Stimulated activated CD8-positive, alpha-beta memory T cell treated with anti-CD3 and anti-CD28 coated beads, Interleukin-12 subunit alpha, Interleukin-12 subunit beta, amount 100 ng/mL, for 24 hours (primary cell): ENCODE measurements around the gene CARHSP1.
"Not testable (repeated sequence)": the region's sequence is repeated elsewhere in the genome, so short reads cannot be mapped to it uniquely, and the experiment has no call there.

Experiments used
- DNase-seq: peaks from one replicate; pipeline ENCODE4 v3.0.0-alpha.2; 2020; ENCODE audit errors: extremely low read depth

Gene CARHSP1

DNA sequence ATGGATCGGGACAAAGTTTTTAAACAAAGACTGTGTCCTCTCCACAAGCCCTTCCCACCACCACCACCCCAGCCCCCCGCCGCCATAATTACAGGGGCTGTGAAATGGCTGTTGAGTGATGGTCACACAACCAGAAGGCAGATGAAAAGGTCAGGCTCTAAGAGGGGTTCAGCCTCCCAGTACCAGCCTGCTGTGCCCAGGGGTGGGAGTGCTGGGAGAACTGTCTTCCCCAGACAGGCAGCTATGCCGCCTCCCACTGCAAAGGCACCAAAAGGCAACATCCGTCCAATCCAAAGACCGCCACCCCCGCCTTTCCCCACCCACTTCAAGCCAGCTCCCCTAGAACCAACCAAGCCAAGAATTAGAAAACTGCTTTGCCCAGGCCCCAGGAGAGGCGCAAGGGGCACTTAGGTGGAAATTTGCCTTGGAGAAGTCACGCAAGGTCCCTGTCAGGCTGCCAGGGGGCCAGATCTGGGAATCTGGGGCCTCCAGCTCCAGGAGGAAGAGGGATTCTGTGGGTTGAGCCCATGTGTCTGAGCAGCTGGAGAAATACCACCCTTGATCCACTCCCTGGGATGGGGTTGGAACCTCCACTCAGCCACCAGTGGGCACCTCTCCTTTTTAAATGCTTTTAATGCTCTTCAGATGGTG lies 14.4 kb downstream of the CARHSP1 start:
- no peak for DNase-seq

DNA sequence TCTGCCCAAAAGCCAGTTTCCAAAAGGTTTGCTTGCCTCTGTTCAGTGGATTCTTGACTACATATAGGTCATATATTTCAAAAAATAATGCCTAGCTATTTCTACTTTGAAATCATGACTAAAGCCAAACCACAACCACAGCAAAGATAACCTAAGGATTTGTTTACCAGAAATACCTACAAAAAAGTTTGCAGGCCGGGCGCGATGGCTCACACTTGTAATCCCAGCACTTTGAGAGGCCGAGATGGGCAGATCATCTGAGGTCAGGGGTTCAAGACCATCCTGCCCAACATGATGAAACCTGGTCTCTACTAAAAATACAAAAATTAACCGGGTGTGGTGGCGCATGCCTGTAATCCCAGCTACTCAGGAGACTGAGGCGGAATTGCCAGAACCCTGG lies 15.2 kb downstream of the CARHSP1 start:
- DNase-seq: no peak

DNA sequence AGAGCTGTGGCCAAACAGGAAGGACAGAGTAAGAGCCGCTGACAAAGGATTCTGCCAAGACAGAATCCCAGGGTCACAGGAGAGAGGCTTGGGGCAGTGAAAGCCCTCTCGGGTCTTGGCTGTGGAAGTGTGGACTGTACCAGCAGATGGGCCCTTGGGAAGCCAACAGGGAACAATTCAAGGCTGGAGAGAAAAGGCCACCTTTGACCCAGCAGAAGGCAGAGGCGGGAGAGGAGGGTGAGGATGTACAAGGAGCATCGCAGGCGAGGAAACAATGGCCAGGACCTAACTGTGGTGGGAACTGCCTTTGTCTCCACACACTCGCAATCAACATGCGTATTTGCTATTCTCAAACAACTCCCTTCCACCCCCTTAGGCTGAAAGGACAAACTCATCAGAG lies 15.7 kb downstream of the CARHSP1 start:
- DNase-seq: no peak

DNA sequence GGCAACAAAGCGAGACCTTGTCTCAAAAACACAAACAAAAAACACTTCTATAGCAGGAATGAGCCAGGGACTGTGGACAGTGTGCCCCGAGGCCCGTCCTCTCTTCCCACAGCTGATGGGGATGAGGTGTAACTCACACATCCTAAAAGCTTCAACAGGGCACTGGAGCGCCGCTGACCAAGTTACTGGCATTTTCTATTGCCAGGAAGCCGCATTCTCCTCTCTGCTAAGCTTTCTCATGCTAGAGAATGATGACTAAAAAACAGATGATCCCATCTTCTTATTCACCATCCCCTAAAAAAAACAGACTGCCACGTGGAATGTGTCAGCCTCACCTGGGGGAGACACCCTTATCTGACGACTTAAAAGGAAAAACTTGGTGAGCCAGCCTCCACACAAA lies 16.3 kb downstream of the CARHSP1 start:
- DNase-seq: no peak

DNA sequence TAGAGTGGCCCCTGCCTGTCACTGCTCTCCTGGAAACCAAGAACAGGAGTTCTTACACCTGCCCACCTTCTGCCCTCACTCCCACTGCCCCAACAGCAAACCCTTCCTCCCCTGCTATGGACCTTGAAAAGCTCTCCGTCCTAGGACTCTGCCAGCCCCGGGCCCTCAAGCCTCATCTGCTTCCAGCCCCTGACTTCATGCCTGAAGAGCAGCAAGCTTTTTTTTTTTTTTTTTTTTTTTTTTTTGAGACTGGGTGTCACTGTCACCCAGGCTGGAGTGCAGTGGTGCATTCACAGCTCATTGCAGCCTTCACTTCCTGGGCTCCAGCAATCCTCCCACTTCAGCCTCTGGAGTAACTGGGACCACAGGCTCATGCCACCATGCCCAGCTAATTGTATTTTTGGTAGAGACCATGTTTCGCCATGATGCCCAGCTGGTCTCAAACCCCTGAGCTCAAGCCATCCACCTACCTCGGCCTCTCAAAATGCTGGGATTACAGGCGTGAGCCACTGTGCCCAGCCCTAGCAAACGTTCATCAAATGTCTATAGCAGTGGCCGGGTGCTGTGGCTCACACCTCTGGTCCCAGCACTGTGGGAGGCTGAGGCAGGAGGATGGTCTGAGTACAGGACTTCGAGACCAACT lies 16.9 kb downstream of the CARHSP1 start:
- no peak for DNase-seq

DNA sequence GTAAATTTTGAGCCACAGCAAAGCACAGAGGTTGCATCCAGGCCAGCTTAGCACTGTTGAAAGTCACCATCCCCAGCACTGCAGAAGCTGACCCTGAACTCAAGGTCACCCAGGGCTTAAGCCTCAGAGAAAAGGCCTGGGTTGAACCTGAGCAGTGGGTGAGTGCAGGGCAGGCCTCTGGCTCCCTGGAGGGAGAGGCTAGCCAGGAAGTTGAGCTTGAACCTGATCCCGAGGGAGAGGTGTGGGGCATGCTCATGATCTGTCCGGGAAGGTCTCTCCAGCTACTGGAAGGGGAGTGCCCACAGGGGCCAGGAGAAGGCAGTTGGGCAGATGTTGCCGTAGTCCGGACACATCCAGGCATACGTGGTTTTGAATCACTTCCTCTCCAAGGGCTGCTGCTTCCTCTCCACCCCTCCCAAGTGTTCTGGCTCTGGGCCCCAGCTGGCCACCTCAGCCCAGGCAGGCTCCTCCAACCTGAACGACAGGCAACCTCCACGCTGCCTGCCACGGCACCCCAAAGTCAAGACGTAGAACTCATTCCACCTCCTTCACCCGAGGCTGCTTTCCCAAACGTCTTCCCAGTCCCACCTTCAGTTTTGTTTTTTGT lies 18.4 kb downstream of the CARHSP1 start:
- no peak for DNase-seq

DNA sequence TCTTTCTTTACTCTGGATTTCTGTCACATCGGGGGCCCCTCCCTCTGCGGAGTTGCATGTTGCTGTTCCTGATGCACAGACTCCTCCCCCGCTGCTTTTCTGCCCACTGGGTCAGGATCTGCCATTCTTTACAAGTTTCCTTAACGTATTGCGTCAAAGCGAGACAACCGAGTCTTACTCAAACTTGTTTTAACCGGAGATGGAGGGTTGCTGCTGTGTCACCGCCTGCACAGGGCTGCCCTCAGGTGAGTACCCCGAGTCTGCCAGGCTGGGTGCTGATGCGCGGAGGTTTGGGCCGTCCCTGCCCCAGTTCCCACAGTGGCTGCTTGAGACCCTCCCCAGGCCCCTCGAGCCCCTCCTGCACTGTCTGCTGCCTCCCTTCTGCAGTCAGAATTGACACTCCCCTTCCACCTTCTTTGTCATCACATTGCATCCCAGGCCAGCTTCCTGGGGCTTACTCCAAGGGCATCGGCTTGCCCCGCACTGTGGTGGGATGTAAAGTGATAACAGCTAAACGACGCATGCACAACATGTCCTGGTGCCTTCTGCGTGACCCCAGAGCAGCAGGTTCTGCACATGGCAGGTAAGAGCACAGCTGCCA lies 19.3 kb downstream of the CARHSP1 start:
- no peak for DNase-seq

DNA sequence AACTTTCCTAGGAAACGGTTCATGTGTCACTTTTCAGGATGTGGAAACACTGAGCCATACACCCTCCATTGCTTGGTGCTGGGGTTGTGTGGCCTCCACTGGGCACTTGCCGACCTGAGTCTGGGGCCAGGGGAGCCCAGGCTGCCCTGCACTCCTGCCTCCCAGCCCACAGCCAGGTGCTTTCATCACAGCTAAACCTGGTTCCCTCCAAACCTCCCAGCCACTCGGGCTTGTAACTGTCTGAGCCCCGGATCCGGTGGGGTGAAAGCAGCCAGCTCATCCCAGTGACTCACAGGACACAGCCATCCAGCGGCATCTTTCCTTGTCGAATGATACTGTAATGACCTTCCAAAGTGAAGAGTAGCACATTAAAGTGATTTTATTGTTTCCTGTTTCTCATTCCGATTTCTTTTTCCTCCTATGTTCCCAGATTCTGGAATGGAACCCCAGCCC lies 19.8 kb downstream of the CARHSP1 start:
- DNase-seq: no peak

DNA sequence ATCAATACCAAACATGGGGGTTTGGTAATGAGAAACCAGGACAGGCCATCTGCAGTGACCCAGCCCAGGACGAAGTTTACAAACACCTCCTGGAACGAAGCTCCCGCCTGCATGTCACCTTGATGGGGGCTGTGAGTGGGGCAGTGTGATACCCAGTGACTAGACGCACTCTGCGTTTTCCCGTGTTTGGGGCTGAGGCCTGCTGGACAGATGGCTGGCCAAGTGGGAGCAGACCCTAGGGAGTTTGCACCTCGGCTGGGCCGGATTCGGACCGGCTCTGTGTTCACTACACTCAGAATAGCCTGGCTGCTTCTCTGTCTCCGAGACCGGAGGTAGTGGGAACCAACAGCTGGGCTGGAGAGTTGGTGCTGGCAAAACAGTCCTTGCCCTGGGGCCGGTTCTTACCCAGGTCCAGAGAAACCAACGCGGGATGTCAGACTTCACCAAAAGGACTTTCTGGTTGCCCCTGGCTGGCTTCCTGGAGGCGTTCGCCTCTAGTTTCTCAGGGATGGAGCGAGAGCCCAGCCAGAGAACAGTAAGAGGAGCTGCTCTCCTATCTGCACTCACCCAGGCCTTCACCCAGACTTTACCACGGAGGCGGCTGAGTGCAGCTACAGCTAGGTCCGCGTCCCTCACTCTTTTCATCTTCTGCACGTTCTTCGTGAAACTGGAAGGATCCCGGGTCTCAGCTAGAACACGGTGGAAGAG lies 20.4 kb downstream of the CARHSP1 start:
- DNase-seq: no peak

DNA sequence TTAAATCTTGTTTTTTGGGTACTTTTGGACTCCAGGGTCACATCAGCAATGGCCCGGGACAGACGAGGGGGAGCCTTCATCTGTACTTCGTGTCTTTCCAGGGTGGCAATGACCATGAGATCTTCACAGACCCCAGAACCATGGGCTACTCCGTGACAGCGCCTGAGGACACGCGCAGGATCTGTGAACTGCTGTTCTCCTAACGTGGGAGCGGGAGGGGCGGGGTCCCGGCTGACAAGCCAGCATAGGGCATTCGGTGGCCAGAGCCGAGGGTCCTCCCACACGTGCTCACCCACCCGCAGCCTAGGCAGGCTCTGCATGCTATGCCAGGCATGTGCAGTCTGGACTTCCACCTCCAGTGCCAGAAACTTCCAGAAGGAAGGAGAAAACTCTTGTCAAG lies 21.2 kb downstream of the CARHSP1 start:
- DNase-seq: no peak

DNA sequence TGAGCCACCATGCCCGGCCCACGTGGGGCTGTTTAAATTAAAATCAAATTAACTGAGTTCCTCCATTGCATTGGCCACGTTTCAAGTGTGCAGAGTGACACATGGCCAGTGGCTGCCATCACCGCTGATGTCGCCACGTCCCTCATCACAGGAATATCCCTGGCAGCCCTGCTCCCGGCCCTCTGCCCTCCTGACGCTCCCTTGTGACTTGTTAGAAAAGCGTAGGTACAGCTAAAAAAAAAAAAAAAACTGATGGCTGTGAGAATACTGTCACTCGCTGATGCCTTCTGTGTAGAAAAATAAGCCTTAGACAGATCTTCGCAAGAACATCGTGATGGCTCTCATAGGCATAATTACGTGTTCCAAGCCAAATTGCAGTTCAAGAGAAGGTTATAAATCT lies 21.7 kb downstream of the CARHSP1 start:
- no peak for DNase-seq

DNA sequence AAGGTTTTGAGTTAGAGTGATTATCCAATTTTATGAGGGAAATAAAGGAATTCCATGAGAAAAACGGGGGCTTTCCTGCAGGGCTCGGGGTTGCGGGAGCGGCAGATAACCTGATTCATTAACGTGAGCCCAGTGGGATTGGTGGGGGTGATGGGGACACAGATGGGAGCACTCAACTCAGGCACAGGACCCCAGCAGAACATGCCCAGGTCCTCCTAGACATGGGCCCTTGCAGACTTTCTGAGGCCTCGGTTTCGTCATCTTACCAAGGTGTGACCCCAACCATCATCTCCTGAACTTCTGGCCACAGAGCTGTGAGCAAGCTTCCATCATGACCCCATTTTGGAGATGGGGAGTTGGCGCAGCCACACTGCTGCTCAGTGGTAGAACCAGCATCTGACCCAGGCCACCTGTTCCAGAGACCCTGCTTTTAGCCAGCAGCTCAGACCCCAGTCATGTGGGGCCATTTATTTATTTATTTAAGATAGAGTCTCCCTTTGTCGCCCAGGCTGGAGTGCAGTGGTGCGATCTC lies 22.3 kb downstream of the CARHSP1 start:
- DNase-seq: no peak

DNA sequence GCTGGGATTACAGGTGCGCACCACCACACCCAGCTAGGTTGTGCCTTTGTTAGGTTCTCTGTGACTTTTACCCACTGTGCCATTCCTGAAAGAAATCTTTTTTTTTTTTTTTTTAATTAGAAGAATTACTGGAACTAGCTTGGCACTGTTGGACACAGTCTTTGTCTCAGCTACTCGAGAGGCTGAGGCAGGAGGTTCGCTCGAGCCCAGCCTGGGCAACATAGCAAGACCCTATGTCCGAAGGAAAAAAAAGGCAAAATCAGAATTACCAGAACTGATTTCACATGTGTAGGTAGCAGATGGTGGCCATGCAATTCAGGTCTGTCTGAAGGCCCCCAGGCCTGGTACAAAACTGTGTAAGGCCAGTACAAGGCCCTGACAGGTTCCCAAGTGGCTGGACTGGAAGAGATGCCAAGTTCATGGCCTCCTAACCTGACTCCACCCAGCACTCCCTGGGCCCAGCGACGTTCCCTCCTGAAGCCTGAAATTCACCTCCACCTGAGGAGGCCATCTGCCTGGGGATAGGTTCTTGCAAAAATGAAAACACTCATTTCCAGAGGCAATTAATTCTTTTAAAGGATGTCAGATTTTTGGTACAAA lies 23.0 kb downstream of the CARHSP1 start:
- no peak for DNase-seq

DNA sequence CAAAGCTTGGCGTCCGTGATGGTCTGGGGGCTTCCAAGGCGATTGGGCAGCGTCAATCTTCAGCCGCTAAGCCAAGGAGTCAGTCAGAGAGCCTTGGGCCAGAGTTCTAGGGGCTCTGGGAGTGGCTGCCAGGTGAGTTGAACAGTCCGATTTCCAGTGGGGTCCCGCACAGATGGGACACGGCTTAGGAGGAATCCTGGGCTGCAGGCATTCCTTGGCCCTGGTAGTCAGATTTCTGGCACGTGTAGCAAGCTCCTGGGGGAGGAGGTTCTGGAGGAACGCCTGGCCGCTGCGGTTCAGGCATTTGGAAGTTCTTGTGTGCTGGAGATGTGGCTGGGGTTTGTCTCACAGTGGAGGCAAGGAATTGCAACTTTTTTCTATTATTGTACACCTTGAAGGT lies 25.5 kb downstream of the CARHSP1 start:
- not testable (repeated sequence) for DNase-seq

DNA sequence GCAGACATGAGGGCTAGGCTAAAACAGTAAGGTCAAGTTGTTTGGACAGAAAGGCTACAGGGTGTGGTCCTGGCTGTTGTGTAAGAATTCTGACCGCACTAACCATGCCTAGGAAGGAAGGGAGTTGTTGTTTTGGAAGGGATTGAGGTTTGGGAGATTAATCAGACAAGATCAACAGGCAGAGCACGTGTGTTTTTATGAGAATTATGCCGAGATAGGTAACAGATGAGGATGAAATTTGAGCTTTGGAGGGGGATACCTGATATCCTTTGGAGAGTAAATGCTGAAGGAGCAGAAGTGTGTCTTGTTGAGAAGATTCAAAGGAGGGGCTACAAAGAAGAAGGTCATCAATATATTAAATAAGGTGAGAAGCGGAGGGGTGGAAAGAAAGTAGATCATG lies 26.8 kb downstream of the CARHSP1 start:
- DNase-seq: not testable (repeated sequence)

DNA sequence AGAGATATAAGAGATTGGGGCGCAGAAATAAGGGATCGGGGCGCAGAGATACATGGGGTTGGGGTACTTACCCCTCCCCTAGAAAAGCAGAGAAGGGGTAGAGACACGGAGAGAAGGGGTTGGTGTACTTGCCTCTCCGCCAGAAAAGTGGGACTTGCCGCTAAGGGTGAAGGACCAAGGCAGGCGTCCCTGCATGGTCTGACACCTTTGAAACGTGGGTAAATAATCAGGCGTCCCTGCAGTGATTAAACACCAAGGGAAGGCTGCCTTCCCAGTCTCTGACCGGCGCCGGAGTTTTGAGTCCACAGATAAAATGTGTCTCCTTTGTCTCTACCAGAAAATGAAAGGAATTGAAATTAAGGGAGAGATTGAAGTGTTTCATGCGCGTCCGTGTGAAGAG lies 31.2 kb downstream of the CARHSP1 start:
- DNase-seq: not testable (repeated sequence)

DNA sequence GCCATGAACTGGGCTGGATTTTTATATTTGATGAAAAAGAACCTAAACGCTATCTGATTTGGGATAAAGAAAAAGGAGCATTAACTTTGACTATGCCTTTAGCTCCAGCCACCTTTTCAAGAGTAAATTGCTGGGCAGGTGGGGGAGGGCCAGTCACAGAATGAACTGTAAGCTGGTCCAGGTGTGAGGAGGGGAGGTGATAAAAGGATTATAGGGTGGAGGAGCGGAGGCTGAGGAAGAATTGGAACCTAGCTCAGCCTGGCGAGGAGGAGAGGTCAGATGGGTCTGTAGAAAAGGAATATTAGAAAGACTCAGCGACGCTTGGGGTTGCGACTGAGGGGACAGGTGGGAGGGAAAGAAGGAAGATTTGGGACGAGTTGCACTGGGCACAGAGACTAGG lies 32.0 kb downstream of the CARHSP1 start:
- not testable (repeated sequence) for DNase-seq

DNA sequence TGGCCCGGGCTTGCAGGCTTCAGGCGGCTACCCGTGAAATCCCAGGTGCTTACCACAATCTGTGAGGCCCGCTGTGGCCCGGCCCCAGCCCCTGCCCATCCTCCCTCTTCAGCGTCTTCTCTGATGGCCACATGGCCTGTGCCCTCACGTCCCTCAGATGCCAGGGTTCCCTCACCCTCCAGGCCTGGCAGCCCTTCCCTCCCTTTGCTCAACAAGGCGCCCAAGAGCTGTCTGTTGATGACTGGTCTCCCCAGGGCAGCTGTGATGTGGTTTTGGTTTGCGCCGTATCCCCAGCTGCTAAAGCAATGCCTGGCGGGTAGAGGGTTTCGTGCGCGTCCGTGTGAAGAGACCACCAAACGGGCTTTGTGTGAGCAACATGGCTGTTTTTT lies 36.1 kb downstream of the CARHSP1 start:
- DNase-seq: no peak

DNA sequence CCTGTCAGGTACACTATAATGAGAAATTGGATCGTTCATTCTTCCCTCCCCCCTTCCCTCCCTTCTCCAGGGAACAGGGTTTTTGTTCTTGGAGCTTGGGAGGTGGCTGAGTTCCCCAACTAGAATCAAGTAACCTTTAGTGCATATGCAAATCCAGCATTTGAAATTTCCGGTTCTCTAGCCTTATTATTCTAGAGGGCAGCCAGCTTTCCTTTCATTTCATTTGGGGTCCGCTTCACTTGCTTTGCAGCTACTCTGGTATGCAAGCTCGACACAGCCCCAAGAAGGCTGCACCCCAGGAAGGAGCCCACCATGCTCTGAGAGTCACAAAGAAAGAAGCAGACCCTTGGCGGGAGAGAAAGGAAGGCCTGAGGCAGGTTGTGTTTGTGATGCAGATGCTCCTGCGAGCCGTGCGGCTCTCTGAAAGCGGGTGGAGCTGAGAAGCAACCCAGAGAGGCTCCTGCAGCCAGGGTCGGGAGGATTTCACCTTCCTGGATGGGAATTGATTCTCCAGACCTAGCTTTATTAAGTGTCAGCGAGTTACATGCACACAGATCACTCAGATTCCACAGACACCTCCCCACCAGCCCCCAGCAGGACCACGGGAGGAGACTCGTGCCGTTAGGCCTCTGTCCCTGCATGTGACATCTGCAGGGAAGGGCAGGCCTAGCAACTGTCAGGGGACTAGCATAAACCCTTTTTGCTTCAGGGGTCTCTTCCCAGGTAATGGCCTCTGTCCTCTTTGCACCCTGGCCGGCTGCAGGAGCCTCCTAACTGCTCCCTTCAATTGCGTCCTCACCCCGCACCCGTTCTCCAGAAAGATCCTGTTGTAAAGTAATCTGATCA lies 36.7 kb downstream of the CARHSP1 start:
- DNase-seq: no peak

DNA sequence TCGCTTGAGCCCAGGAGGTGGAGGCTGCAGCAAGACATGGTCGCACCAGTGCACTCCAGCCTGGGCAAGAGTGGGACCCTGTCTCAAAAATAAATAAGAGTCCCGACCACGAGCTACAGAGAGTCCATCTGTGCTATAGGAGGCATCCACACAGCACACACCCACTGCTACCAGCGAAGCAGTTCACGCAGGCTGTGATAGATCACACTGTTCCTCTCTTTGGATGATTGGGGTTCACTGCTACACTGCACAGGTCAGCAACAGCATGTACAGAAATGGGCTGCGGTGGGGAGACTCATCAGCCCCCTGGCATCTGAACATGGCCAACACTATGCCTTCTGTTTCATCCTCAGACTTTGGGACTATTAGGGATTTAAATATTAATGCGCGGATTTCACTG lies 37.4 kb downstream of the CARHSP1 start:
- no peak for DNase-seq
